Cortex of kidney (tissue), 1 donor: Measurements from ENCODE around the gene WDR93.

Source experiments
- DNase-seq: peaks from one replicate; lab custom pipeline; 2025; lab: John Stamatoyannopoulos, UW

Gene WDR93

GRCh38 chr15:89790661-89791060 is 100.0 kb downstream of the WDR93 start:
- no peak for DNase-seq

- DNase-seq = no peak
Observed at GRCh38 chr15:89792106-89792805, 101.6 kb downstream of the WDR93 start.
